Adrenal gland (tissue), 12 donors: Measurements from ENCODE around the gene PRAMEF15. TPM values are rescaled to one million over a fixed set of nuclear protein-coding genes. Genes with fewer than 3 reads are reported as not detected.
"Not testable (repeated sequence)": the region's sequence is repeated elsewhere in the genome, so short reads cannot be mapped to it uniquely, and the experiment has no call there.

Experiments
- DNase-seq, 7 donors: peaks; one replicate each; pipeline ENCODE4 v3.0.0-alpha.2; 2019 to 2020
- H3K27ac ChIP-seq, 5 donors: fragments of 200-600 bp; sonication (generic) in 4 of 5; 1 replicate in 3 of 5; 2 replicates in 2 of 5; pipeline versions ENCODE4 v1.5.1 to v1.8.0; 2016 to 2020; ENCODE audit warnings: mild to moderate bottlenecking in 1 of 5
- H3K27me3 ChIP-seq: fragments of 200-600 bp; 2 replicates; pipeline ENCODE4 v1.8.0; 2021
- H3K36me3 ChIP-seq, 2 donors: fragments of 200-600 bp; replicated peaks in 1 of 2; 1 replicate in 1 of 2; 2 replicates in 1 of 2; pipeline versions ENCODE4 v1.5.1 to v1.8.0; 2018 to 2022
- H3K4me1 ChIP-seq, 2 donors: fragments of 200-600 bp; replicated peaks in 1 of 2; 1 replicate in 1 of 2; 2 replicates in 1 of 2; pipeline versions ENCODE4 v1.5.1 to v1.8.0; 2018 to 2021
- H3K4me3 ChIP-seq, 4 donors: fragments of 200-600 bp; sonication (generic) in 3 of 4; one replicate each; pipeline ENCODE4 v1.5.1; 2016 to 2018
- H3K9me3 ChIP-seq, 3 donors: fragments of 200-600 bp; sonication (generic) in 1 of 3; replicated peaks in 1 of 3; 1 replicate in 2 of 3; 2 replicates in 1 of 3; pipeline versions ENCODE4 v1.5.1 to v1.8.0; 2016 to 2021
- WGBS, 4 donors: extraction: QIAGEN DNeasy Blood & Tissue Kit in 2 of 4; methylation state at CpG; one replicate each; pipeline versions ENCODE4 v1.1.5 to v1.1.7; 2013 to 2017; 5-methylcytosine and 5-hydroxymethylcytosine counted together
- intact Hi-C, 2 donors: fragments of 100-400 bp; cut with DNase I; formaldehyde crosslinking; loops; one replicate each; pipeline versions ENCODE4 v1.14.1 to v1.15.0; 2022 to 2023
- polyA plus RNA-seq, 3 donors: library from polyadenylated mRNA; stranded (reverse); fragments of 200-250 nt in 2 of 3; fragments of 350-450 nt in 1 of 3; fragmentation: Illumina TruSeq in 1 of 3; extraction: RNeasy Lipid Tissue Mini Kit (QIAGEN cat#74804) in 1 of 3; gene quantifications; one replicate each; pipeline ENCODE4 v1.2.3, GENCODE V29; 2013 to 2014
- total RNA-seq, 9 donors: library from RNA; depleted of rRNA in 4 of 9; stranded (reverse); fragments of >200 nt in 4 of 9; fragments of 120-200 nt in 1 of 9; fragmentation: NEBNext Ultra II Directional in 1 of 9; extraction: Animal tissue kit (Norgen Biotek cat#: 25700) in 1 of 9; gene quantifications; one replicate each; pipeline versions ENCODE4 v1.1.0 to v1.2.4, GENCODE V29; 2013 to 2023
- TF ChIP-seq, protein P1 (sequence below), 6 experiments: fragments of 450-650 bp in 4 of 6; fragments of 200-600 bp in 2 of 6; sonication (generic) in 1 of 6; IDR thresholded peaks; 1 replicate in 5 of 6; 2 replicates in 1 of 6; pipeline versions ENCODE4 v1.5.1 to v1.8.0; 2016 to 2021; ENCODE audit warnings: antibody characterized with exemption in 6 of 6, mild to moderate bottlenecking in 2 of 6, moderate library complexity in 1 of 6
- donor health status: healthy with polysubstance abuse.
- donor health status: Bipolar disorder and iron deficiency.
- donor health status: DM: yes; HTN: yes; CAD: no.
- donor health status: DM: no; HTN: no; CAD: no.
- donor health status: DM: no; HTN: no; CAD: no.
- donor health status: DM: yes; HTN: yes; CAD: no.

The PRAMEF15 gene
- total and polyA plus RNA-seq, 12 donors = not detected

DNA sequence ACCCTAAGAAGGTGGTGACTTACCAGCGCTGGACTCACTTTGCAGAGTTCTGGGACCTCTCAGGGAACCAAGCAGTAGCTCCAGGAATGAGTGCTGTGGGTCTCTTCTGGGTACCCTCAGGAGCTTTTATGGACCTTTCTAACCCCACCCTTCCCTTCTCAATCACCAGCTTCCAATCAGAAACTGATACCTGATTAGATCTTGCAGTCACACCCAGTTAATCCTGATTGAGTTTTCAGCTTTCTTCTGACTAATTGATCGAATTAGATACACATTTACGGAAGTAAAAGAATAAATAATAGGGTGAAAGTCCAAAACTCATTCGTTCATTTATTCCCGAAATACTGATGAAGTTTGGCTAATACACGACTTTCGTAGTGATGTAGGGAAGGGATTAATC is 31.7 kb downstream of the PRAMEF15 start, which contains the start of gene PRAMEF14:
TSS of gene PRAMEF14 (minus strand) at position 101 of the 400 bp plus-strand sequence. CDS start 1,820 bp downstream, outside the sequence.
- DNase-seq, intact Hi-C loops, H3K9me3 ChIP-seq, H3K27me3 ChIP-seq, H3K36me3 ChIP-seq, H3K4me3 ChIP-seq, H3K4me1 ChIP-seq, H3K27ac ChIP-seq: not testable (repeated sequence)
- WGBS, 4 donors = 70 to 78% (median 77%) methylated on average over 6 to 7 of the region's 7 CpGs

- H3K4me3 ChIP-seq, intact Hi-C loops, H3K36me3 ChIP-seq, DNase-seq, H3K27ac ChIP-seq, H3K9me3 ChIP-seq, H3K27me3 ChIP-seq, H3K4me1 ChIP-seq: not testable (repeated sequence)
- WGBS, 4 donors = 79 to 89% (median 88%) methylated on average over 5 to 8 of the region's 8 CpGs
These were observed 38.1 kb downstream of the PRAMEF15 start for GRCh38 chr1:13353476-13353875.

GRCh38 chr1:13354475-13354874 is 39.1 kb downstream of the PRAMEF15 start:
- 0% methylated on average over 1 of the region's 9 CpGs; no CpG with 5 or more reads in 3 of the 4 donors for WGBS, 4 donors
- intact Hi-C loops, H3K27me3 ChIP-seq, H3K9me3 ChIP-seq, DNase-seq, H3K27ac ChIP-seq, H3K4me3 ChIP-seq, H3K4me1 ChIP-seq, H3K36me3 ChIP-seq: not testable (repeated sequence)
- TF ChIP-seq, protein P1, sequence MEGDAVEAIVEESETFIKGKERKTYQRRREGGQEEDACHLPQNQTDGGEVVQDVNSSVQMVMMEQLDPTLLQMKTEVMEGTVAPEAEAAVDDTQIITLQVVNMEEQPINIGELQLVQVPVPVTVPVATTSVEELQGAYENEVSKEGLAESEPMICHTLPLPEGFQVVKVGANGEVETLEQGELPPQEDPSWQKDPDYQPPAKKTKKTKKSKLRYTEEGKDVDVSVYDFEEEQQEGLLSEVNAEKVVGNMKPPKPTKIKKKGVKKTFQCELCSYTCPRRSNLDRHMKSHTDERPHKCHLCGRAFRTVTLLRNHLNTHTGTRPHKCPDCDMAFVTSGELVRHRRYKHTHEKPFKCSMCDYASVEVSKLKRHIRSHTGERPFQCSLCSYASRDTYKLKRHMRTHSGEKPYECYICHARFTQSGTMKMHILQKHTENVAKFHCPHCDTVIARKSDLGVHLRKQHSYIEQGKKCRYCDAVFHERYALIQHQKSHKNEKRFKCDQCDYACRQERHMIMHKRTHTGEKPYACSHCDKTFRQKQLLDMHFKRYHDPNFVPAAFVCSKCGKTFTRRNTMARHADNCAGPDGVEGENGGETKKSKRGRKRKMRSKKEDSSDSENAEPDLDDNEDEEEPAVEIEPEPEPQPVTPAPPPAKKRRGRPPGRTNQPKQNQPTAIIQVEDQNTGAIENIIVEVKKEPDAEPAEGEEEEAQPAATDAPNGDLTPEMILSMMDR (IDR thresholded peaks at IDR 0.05) = peak in 1 of 6 experiments; percentile 7

DNA sequence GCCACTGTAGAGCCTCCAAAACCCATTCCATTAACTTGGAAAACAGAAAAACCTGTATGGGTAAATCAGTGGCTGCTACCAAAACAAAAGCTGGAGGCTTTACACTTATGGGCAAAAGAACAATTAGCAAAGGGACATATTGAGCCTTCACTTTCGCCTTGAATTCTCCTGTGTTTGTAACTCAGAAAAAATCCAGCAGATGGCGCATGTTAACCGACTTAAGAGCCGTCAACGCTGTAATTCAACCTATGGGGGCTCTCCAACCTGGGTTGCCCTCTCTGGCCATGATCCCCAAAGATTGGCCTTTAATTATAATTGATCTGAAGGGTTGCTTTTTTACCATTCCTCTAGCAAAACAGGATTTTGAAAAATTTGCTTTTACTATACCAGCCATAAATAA is 41.4 kb downstream of the PRAMEF15 start:
- TF ChIP-seq, protein P1 (IDR thresholded peaks at IDR 0.05) = peak; percentile 29 to 75 (median 60)
- DNase-seq = peak; percentile 16 to 55 (median 42)
- H3K27ac ChIP-seq, intact Hi-C loops, H3K9me3 ChIP-seq, H3K4me1 ChIP-seq, H3K36me3 ChIP-seq, H3K4me3 ChIP-seq, H3K27me3 ChIP-seq: not testable (repeated sequence)
- WGBS, 4 donors = 2 to 6% (median 3%) methylated on average over 5 of the region's 5 CpGs

- H3K27me3 ChIP-seq, H3K9me3 ChIP-seq, H3K4me1 ChIP-seq, H3K36me3 ChIP-seq, intact Hi-C loops, H3K27ac ChIP-seq, DNase-seq, H3K4me3 ChIP-seq: not testable (repeated sequence)
- WGBS, 4 donors = 60 to 69% methylated on average over 1 of the region's 7 CpGs; no CpG with 5 or more reads in 2 of the 4 donors
These were observed 47.0 kb downstream of the PRAMEF15 start for GRCh38 chr1:13362364-13362763.

DNA sequence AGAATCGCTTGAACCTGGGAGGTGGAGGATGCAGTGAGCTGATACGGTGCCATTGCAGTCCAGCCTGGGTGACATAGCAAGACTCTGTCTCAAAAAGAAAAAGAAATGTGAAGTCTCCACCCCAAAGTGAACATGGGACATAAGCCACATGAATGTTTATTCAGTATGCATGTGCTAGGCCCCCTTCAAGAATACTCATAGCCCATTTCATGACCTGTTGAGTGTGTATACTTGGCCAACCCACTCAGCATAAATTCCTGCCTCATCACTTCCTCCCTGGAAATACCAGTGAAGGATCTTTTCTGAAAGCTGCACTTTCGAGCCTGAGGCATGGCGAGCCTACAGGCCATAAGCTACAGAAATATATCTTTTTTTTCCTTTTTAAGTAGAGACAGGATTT is 49.5 kb downstream of the PRAMEF15 start:
- H3K27me3 ChIP-seq, H3K4me1 ChIP-seq, H3K9me3 ChIP-seq, intact Hi-C loops, H3K27ac ChIP-seq, DNase-seq, H3K36me3 ChIP-seq, H3K4me3 ChIP-seq: not testable (repeated sequence)
- 86 to 100% (median 91%) methylated on average over 2 of the region's 4 CpGs for WGBS, 4 donors

- WGBS, 4 donors = 78 to 96% (median 87%) methylated on average over 3 of the region's 3 CpGs
- DNase-seq = not testable (repeated sequence)
These were observed 51.2 kb downstream of the PRAMEF15 start for GRCh38 chr1:13366536-13366935.

More at GRCh38 chr1:13366536-13366935, 51.2 kb downstream of the PRAMEF15 start:
- H3K36me3 ChIP-seq, H3K27ac ChIP-seq, H3K27me3 ChIP-seq, intact Hi-C loops, H3K9me3 ChIP-seq, H3K4me1 ChIP-seq, H3K4me3 ChIP-seq: not testable (repeated sequence)
